ENCODE measurements around the gene SUCLA2. TPM values are rescaled to one million over a fixed set of nuclear protein-coding genes. Genes with fewer than 3 reads are reported as not detected.

SUCLA2 gene
- total RNA-seq, 1 donor from 2014 or later, result 29.1 TPM

DNA sequence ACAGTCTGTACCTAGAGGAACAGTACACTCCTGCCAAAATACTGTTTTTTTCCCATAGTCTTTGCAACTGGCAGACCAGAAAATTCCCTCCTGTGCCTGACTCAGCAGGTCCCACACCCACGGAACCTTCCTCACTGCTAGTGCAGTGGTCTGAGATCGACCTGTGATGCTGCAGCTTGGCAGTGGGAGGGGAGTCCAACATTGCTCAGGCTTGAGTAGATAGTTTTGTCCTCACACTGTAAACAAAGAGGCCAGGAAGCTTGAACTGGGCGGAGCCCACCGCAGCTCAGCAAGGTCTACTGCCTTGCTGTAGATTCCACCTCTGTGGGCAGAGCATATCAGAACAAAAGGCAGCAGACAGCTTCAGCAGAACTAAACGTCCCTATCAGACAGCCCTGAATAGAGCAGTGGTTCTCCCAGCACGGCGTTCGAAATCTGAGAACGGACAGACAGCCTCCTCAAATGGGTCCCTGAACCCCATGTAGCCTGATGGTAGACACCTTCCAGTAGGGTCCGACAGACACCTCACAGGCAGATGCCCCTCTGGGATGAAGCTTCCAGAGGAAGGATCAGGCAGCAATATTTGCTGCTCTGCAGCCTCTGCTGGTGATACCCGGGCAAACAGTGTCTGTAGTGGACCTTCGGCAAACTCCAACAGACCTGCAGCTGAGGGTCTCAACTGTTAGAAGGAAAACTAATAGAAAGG, 92.7 kb downstream of the SUCLA2 start:
- TF ChIP-seq, protein P1, sequence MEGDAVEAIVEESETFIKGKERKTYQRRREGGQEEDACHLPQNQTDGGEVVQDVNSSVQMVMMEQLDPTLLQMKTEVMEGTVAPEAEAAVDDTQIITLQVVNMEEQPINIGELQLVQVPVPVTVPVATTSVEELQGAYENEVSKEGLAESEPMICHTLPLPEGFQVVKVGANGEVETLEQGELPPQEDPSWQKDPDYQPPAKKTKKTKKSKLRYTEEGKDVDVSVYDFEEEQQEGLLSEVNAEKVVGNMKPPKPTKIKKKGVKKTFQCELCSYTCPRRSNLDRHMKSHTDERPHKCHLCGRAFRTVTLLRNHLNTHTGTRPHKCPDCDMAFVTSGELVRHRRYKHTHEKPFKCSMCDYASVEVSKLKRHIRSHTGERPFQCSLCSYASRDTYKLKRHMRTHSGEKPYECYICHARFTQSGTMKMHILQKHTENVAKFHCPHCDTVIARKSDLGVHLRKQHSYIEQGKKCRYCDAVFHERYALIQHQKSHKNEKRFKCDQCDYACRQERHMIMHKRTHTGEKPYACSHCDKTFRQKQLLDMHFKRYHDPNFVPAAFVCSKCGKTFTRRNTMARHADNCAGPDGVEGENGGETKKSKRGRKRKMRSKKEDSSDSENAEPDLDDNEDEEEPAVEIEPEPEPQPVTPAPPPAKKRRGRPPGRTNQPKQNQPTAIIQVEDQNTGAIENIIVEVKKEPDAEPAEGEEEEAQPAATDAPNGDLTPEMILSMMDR (IDR thresholded peaks at IDR 0.05; ENCODE audit: unreplicated experiment), result no peak
- Mint-ChIP-seq H3K4me3 (ENCODE audit: unreplicated experiment) (no peak overlapping the region), H3K27ac (ENCODE audit: unreplicated experiment) (no peak overlapping the region), H3K9me3 (ENCODE audit: unreplicated experiment) (no peaks in the 10 kb centered on the region), H3K4me1 (ENCODE audit: unreplicated experiment) (peaks cover 5% of the 10 kb centered on the region), H3K27me3 (ENCODE audit: unreplicated experiment) (no peaks in the 10 kb centered on the region), H3K36me3 (ENCODE audit: low read depth, unreplicated experiment) (no peaks in the 10 kb centered on the region)
- no peak for DNase-seq (ENCODE audit: low spot score)

DNA sequence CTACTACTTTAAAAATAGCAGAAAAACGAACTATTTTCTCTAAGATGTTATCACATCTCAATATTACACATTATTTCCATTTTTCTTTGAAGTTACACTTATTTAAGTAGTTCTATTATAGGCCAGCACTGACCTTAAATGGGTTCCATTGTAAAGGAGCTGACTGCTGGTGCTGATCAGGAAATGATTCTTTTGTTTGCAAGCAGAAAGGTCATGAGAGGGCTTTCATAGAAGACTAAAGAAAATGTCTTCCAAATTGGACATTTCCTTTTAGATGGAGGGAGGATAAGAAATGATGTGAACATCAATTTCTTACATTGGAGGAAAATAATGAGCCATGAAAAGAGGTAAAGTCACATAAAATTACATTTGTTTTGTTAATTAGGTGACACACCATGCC, 96.2 kb downstream of the SUCLA2 start:
- Mint-ChIP-seq H3K27me3 (ENCODE audit: unreplicated experiment) (peaks cover 1% of the 10 kb centered on the region), H3K36me3 (ENCODE audit: low read depth, unreplicated experiment) (no peaks in the 10 kb centered on the region), H3K9me3 (ENCODE audit: unreplicated experiment) (no peaks in the 10 kb centered on the region), H3K4me1 (ENCODE audit: unreplicated experiment) (peaks cover 5% of the 10 kb centered on the region), H3K4me3 (ENCODE audit: unreplicated experiment) (no peak overlapping the region), H3K27ac (ENCODE audit: unreplicated experiment) (no peak overlapping the region)
- DNase-seq (ENCODE audit: low spot score), result no peak
- TF ChIP-seq, protein P1 (IDR thresholded peaks at IDR 0.05; ENCODE audit: unreplicated experiment), result no peak

DNA sequence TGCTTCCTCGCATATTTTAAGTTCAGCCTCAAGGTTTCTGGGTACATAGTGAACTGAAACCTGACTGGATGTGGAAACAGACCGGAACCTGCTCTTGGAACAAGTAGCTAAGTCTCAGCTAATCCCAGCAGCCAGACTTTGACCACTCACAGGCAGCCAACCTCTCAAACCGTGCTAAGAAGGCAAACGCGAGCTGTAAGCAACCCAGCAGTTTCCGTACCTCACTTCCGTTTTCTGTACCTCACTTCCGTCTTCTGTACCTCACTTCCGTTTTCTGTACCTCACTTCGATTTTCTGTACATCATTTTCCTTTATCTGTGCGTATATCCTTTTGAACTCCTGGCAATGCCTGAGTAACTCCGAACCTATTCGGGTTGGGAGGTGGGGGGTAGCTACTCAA, 96.8 kb downstream of the SUCLA2 start:
- no peaks in the 10 kb centered on the region for H3K36me3 Mint-ChIP-seq (ENCODE audit: low read depth, unreplicated experiment)
- H3K4me3 Mint-ChIP-seq (ENCODE audit: unreplicated experiment), result no peak overlapping the region
- TF ChIP-seq, protein P1 (IDR thresholded peaks at IDR 0.05; ENCODE audit: unreplicated experiment), result no peak
- no peak overlapping the region for H3K27ac Mint-ChIP-seq (ENCODE audit: unreplicated experiment)
- H3K9me3 Mint-ChIP-seq (ENCODE audit: unreplicated experiment), result no peaks in the 10 kb centered on the region
- peaks cover 5% of the 10 kb centered on the region for H3K4me1 Mint-ChIP-seq (ENCODE audit: unreplicated experiment)
- DNase-seq (ENCODE audit: low spot score), result no peak
- peaks cover 1% of the 10 kb centered on the region for H3K27me3 Mint-ChIP-seq (ENCODE audit: unreplicated experiment)

DNA sequence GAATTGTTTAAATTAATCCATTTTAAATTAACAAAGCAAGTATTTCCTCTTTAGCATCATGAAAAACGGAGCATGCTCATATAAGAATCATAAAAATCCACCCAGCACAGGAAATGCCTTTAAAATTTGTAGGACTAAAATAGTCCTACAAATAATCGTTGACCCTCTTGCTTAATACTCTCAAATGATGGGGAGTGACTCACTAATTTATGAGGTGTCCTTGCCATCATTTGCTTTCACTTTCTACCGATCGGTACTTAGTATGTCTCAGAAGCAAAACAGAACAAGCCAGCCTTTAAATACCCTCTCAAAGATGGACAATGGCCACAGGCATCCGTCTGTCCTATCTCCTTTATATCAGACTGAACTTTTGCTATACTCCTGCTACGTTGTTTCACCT, 97.2 kb downstream of the SUCLA2 start:
- TF ChIP-seq, protein P1 (IDR thresholded peaks at IDR 0.05; ENCODE audit: unreplicated experiment), result no peak
- Mint-ChIP-seq H3K27me3 (ENCODE audit: unreplicated experiment) (peaks cover 1% of the 10 kb centered on the region), H3K4me1 (ENCODE audit: unreplicated experiment) (peaks cover 5% of the 10 kb centered on the region), H3K36me3 (ENCODE audit: low read depth, unreplicated experiment) (no peaks in the 10 kb centered on the region), H3K9me3 (ENCODE audit: unreplicated experiment) (no peaks in the 10 kb centered on the region), H3K27ac (ENCODE audit: unreplicated experiment) (no peak overlapping the region), H3K4me3 (ENCODE audit: unreplicated experiment) (no peak overlapping the region)
- no peak for DNase-seq (ENCODE audit: low spot score)

DNA sequence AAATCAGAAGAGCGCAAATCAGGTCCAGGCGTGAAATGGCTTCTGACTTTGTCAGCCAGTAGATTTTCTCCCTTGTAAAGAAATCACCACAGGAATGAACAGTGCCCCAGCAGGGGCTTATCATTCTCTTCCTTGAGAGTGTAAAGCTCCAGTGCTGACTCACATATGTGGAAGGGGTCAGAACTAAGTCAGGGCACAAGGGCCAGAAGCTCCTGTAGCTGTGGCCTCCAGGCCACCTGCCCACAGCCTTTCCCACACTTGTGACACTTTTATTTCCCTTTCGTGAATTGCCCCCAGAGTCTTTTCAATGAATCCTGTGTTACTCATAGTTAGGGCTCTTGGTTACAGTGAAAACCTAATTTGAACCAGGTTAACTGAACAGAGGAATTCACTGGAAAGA, 99.6 kb downstream of the SUCLA2 start:
- Mint-ChIP-seq H3K36me3 (ENCODE audit: low read depth, unreplicated experiment) (no peaks in the 10 kb centered on the region), H3K4me1 (ENCODE audit: unreplicated experiment) (peaks cover 5% of the 10 kb centered on the region), H3K4me3 (ENCODE audit: unreplicated experiment) (no peak overlapping the region), H3K27me3 (ENCODE audit: unreplicated experiment) (peaks cover 1% of the 10 kb centered on the region), H3K9me3 (ENCODE audit: unreplicated experiment) (no peaks in the 10 kb centered on the region), H3K27ac (ENCODE audit: unreplicated experiment) (no peak overlapping the region)
- DNase-seq (ENCODE audit: low spot score), result no peak
- TF ChIP-seq, protein P1 (IDR thresholded peaks at IDR 0.05; ENCODE audit: unreplicated experiment), result no peak
